ENCODE results near the gene KIAA0232. TPM values are rescaled to one million over a fixed set of nuclear protein-coding genes. Genes with fewer than 3 reads are reported as not detected.

KIAA0232 gene
- total RNA-seq, 1 donor from 2014 or later, result 15.9 TPM

DNA sequence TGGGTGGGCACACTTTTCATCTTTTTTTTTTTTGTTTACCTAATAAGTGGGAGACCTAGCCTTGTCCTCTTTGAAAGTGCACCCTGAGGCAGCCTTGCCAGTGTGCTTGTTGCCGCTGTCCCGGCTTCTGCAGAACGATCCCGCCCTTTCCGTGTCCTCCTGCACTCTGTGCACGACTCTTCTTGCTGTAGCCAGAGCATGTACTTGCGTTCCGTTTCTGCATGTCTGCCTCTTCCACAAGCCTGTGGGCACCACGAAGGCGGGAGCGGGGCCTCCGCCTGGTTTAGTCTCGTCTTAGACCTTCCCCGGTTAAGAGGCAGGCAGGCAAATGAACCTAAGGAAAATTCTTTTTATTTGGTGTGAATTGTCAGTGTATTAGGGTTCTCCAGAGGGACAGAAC is 94.5 kb downstream of the KIAA0232 start:
- intact Hi-C loops (cut with DNase I), result no loop called here

DNA sequence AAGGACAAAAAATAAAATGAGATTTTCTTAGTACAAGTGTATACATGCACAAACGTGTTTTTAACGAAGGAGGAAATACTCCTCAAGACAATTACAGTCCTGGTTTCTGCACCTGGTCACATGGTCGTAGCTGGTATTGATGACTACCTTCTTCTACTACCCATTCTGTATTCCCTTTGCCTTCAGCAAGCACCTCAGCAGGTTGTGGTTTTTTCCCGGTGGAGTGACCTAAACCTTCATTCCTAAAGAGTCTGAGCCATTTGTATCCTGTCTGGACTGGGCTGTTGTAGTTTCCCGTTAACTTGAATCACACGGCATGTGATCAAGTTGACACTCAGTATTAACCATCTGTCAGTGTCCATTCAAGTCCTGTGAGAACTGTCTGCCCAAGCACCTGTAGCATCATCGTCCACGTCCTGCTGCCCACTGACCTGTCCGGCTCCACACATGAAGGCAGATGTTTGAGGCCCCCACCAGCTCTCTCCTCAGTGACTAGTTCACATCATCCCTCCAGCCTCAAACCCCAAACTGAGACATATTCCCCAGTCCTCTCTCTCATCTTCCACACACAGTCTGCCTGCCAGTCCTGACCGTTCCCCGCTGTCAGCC is 96.0 kb downstream of the KIAA0232 start:
- peaks cover 67 to 89% of the 10 kb centered on the region in 2 donors for H3K36me3 ChIP-seq
- H3K27ac ChIP-seq, result no peak overlapping the region
- TF ChIP-seq, protein P1, sequence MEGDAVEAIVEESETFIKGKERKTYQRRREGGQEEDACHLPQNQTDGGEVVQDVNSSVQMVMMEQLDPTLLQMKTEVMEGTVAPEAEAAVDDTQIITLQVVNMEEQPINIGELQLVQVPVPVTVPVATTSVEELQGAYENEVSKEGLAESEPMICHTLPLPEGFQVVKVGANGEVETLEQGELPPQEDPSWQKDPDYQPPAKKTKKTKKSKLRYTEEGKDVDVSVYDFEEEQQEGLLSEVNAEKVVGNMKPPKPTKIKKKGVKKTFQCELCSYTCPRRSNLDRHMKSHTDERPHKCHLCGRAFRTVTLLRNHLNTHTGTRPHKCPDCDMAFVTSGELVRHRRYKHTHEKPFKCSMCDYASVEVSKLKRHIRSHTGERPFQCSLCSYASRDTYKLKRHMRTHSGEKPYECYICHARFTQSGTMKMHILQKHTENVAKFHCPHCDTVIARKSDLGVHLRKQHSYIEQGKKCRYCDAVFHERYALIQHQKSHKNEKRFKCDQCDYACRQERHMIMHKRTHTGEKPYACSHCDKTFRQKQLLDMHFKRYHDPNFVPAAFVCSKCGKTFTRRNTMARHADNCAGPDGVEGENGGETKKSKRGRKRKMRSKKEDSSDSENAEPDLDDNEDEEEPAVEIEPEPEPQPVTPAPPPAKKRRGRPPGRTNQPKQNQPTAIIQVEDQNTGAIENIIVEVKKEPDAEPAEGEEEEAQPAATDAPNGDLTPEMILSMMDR (IDR thresholded peaks at IDR 0.05), result no peak
- DNase-seq (ENCODE audit: low spot score in 2 of 2), result no peak
- H3K4me3 ChIP-seq, result no peak overlapping the region
- no peaks in the 10 kb centered on the region for H3K4me1 ChIP-seq
- intact Hi-C loops (cut with DNase I), result no loop called here
- H3K27me3 ChIP-seq, result no peaks in the 10 kb centered on the region
- no peaks in the 10 kb centered on the region for H3K9me3 ChIP-seq

More for the DNA sequence above, 94.5 kb downstream of the KIAA0232 start:
- Histone ChIP-seq H3K9me3 (no peaks in the 10 kb centered on the region), H3K4me1 (no peaks in the 10 kb centered on the region), H3K36me3 (peaks cover 77 to 90% of the 10 kb centered on the region in 2 donors), H3K4me3 (no peak overlapping the region), H3K27ac (no peak overlapping the region), H3K27me3 (no peaks in the 10 kb centered on the region)
- TF ChIP-seq, protein P1 (IDR thresholded peaks at IDR 0.05), result no peak
- no peak for DNase-seq (ENCODE audit: low spot score in 2 of 2)

DNA sequence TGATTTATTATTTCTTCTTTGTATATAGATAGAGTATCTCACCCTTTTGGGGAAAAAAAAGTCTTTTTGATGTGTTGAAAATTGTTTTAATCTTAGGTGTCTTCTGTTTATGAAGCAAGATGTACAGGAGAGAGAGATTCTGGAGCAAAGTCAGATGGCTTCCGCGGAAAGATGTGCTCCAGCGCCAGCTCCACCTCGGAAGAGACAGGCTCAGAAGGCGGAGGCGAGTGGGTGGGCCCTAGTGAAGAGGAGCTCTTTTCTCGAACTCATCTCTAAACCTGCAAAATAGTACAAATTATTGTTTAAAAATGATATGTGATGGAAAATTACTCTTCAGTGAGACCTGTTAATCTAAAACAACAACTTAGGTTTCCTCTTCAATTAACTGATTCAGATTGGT is 98.2 kb downstream of the KIAA0232 start:
- Histone ChIP-seq H3K27ac (no peak overlapping the region), H3K9me3 (no peaks in the 10 kb centered on the region), H3K27me3 (no peaks in the 10 kb centered on the region), H3K36me3 (peaks cover 52 to 76% of the 10 kb centered on the region in 2 donors), H3K4me1 (peaks cover 0 to 6% of the 10 kb centered on the region in 2 donors), H3K4me3 (no peak overlapping the region)
- intact Hi-C loops (cut with DNase I), result loop anchor here (10.0 kb wide), 1 partner anchor 236 kb away; the partner anchor contains the start of gene MRFAP1
- TF ChIP-seq, protein P1 (IDR thresholded peaks at IDR 0.05), result no peak
- no peak for DNase-seq (ENCODE audit: low spot score in 2 of 2)

DNA sequence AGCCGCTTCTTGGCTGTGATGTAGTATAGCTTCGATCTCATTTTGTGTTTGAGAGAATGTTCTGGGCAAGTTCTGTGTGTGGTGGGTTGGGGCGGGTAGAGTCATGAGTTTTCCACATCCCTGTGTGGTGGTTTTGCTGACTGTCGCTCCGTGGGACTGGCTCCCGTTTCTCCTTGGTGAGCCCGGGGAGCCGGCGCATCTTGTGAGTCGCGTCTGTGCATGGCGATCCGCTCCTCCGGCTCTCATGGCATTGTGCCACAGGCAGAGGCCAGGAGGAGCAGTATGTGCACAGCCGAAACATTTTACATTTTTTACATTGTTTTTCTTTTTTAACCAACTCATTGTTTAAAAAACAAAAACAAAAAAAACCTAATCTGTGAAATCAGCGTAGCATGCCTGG is 99.4 kb downstream of the KIAA0232 start:
- no peak for DNase-seq (ENCODE audit: low spot score in 2 of 2)
- Histone ChIP-seq H3K27me3 (no peaks in the 10 kb centered on the region), H3K27ac (no peak overlapping the region), H3K4me1 (peaks cover 2 to 14% of the 10 kb centered on the region in 2 donors), H3K9me3 (no peaks in the 10 kb centered on the region), H3K4me3 (no peak overlapping the region), H3K36me3 (peaks cover 42 to 66% of the 10 kb centered on the region in 2 donors)
- intact Hi-C loops (cut with DNase I), result loop anchor here (10.0 kb wide), 1 partner anchor 237 kb away; the partner anchor contains the start of gene MRFAP1
- TF ChIP-seq, protein P1 (IDR thresholded peaks at IDR 0.05), result no peak

DNA sequence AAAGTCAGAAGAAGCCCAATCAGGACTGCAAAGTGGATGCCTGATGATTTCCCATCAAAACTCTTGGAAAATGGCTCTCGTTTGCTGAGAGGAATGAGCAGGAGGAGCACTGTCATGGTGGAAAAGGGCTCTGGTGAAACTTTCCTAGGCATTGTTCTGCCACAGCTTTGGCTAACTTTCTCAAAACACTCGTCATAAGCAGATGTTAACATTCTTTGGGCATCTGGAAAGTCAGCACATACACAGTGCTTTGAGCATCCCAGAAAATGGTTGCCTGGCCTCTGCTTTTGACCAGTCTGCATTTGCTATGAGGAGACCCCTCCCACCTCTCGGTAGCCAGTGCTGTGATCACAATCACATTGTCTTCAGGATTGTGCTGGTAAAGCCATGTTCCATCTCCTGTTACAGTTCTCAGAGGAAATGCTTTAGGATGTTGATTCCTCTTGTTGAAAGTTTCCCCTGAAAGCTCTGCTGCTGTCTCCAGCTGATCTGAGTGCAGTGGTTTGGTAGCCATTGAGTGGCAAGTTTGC is 101.9 kb downstream of the KIAA0232 start:
- H3K27ac ChIP-seq, result no peak overlapping the region
- intact Hi-C loops (cut with DNase I), result loop anchor here (10.0 kb wide), 1 partner anchor 240 kb away; the partner anchor contains the start of gene MRFAP1
- no peak overlapping the region for H3K4me3 ChIP-seq
- peak in 1 of 2 donors; percentile 41 for DNase-seq (ENCODE audit: low spot score in 2 of 2)
- TF ChIP-seq, protein P1 (IDR thresholded peaks at IDR 0.05), result no peak
- no peaks in the 10 kb centered on the region for H3K9me3 ChIP-seq
- H3K4me1 ChIP-seq, result peaks cover 2 to 14% of the 10 kb centered on the region in 2 donors
- H3K36me3 ChIP-seq, result peaks cover 24 to 41% of the 10 kb centered on the region in 2 donors
- H3K27me3 ChIP-seq, result no peaks in the 10 kb centered on the region
